ENCODE measurements around the gene SLC23A2.

- TF ChIP-seq CTCF (IDR thresholded peaks at IDR 0.05; ENCODE audit: low read depth, low read length, missing input control) (no peak), ATF3 (IDR thresholded peaks at IDR 0.05) (no peak), SP1 (IDR thresholded peaks at IDR 0.05) (no peak), TAF1 (conservative IDR thresholded peaks at IDR 0.05) (no peak), ZBTB33 (IDR thresholded peaks at IDR 0.05) (no peak), GABPA (IDR thresholded peaks at IDR 0.05 in 1 of 2, conservative IDR thresholded peaks at IDR 0.05 in 1 of 2) (no peak), YY1 (IDR thresholded peaks at IDR 0.05) (no peak)
Observed at GRCh38 chr20:4967752-4968477, 33.4 kb downstream of the SLC23A2 start.

All from liver (tissue), 3 donors.